Fibroblast of skin of right biceps (primary cell): Measurements from ENCODE around the gene TREH.
A peak's percentile ranks its signal among the peaks of the same experiment; 100 is the strongest.
"Not testable (repeated sequence)": the region's sequence is repeated elsewhere in the genome, so short reads cannot be mapped to it uniquely, and the experiment has no call there.

ENCODE experiments used
- DNase-seq: peaks from one replicate; pipeline ENCODE4 v3.0.0-alpha.2; 2013

Gene TREH

GRCh38 chr11:118628031-118628430 lies 51.4 kb downstream of the TREH start:
- DNase-seq = no peak

DNA sequence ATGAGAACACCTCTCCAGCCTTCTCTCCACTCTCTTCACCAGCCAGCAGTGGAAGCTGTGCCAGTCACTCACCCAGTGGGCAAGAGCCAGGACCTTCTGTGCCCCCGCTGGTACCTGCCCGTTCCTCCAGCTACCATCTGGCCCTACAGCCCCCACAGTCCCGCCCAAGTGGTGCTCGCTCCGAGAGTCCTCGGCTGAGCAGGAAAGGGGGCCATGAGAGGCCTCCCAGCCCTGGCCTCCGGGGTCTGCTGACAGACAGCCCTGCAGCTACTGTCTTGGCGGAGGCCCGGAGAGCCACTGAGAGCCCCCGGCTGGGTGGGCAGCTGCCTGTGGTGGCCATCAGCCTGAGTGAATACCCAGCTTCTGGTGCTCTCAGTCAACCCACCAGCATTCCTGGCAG lies 51.9 kb downstream of the TREH start:
- DNase-seq = no peak

DNA sequence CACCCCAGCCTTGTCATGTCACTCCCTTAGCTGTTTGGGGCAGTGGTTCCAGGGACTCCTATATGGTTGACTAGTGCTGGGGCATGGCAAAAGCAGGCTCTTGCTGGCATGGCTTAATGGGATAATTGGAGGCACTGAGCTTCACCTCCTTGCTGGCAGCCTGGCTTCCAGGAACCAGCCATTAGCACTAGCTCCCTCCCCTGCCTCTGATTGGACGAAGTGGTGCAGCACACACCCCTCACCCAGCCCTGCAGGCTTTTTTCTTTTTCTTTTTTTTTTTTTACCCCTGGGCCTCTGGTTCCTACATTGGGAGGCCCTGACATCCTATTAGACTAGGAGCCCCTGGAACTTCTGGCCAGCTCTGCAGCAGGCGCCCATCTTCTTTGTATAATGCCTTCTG lies 53.5 kb downstream of the TREH start:
- DNase-seq = no peak

DNA sequence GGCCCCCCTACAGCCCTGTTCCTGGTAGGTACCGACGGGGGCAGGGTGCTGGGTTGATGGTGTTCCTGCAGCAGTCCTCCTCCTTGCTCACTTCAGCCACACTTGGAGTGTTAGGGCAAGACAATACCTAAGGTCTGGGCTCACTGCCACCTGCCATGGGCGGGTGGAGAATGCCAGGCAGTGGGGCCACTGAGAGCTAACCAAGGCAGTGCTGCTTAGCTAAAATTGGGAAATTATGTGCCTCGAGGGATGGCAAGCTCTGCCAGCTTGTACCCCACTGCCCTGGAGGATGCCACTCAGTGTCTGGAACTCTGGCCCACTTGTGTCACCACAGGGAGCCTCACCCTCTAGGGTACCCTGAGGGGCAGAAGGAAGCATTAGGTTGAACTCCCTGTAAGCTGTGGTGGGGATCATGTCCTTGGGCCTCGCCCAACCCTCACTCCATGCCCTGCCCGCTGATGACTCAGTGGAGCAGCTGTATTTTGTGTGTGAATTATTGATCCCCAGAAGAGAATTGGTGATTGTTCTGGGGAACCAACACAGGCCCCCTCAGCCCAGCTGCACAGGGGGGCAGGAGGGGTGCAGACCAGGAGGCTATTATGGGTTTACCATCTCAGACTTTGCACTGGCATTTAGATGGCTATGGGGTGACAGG lies 54.3 kb downstream of the TREH start:
- no peak for DNase-seq

DNA sequence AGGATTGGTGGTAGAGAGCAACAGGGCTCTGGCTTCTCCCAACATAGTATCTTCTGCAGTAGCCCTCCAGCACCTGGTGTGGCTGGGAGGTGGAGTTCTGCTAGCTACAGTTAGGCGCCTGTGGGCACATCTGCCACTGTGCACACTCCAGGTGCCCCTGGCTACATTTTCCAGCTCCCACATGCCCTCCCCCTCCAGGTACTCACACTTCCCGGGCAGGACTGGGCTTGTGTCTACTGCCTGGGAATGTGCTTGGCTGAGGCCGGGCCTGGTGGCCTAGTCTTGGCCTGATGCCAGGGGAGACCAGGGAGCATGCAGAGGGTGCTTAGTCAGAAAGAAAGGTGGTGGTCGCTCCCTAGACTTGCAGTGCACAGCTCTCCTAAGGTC lies 56.2 kb downstream of the TREH start:
- DNase-seq = peak; percentile 43

GRCh38 chr11:118622376-118623268 lies 56.8 kb downstream of the TREH start:
- peak; percentile 56 for DNase-seq

GRCh38 chr11:118621784-118622375 lies 57.6 kb downstream of the TREH start:
- no peak for DNase-seq

- DNase-seq = peak; percentile 92
These were observed 58.2 kb downstream of the TREH start for GRCh38 chr11:118621071-118621783.

DNA sequence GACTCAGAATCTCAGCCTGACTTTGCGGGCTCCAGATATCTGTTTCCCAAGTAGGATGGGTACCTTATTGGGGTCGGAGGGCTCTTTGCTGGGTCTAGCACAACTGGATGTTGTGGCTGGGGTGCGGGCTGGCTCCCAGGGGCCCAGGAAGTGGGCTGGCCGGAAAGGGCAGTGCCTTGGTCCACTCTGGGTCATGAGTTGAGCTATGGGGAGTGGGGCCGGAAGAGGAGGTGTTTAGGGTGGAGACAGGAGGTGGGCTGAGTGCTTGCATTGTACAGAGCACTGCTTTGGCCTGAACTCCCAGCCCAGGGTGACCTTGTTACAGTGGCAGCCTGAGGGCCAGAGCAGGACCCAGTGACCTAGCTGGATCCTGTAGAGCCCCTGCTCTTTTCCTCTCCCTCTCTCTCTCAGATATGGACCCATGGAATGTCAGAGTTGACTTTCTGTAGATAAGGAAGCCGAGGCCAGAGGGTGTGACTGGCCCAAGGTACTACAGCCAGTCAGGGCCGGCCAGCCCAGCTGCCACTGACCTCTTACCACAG lies 58.9 kb downstream of the TREH start:
- no peak for DNase-seq

DNA sequence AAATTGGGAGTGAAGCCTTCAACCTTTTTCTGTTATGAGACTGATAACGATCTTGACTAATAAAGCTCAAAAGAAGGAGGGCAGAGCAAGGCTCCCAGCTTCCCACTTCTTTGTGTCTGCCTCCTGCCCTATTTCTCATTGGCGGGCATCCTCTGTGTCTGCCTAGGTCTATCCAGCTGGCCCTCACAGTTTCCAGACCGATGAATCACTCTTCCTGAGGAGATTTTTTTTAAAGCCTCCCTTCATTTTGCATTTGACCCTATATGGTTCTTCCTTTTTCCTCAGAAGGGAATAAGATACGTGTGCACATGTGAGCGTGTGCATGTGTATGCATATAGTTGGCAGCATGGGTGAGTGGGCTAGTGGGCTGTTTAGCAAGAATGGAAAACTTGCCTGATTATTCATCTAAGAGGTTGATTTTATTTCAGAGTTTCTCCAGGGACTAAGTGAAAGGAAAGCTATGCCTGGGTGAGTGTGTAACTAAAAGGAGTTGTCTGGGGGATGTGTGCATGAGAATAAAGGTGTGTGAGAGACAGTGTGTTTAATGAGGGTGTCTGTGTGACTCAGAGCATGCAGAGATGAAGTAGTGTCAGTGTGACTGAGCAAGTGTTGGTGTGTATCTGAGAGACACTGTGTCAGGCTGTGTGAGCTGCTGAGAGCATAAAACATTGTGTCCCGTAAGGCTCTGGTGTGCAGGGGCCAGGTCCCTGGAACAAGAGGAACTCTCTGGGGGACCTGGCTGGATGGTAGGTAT lies 59.8 kb downstream of the TREH start:
- peak; percentile 98 for DNase-seq

DNA sequence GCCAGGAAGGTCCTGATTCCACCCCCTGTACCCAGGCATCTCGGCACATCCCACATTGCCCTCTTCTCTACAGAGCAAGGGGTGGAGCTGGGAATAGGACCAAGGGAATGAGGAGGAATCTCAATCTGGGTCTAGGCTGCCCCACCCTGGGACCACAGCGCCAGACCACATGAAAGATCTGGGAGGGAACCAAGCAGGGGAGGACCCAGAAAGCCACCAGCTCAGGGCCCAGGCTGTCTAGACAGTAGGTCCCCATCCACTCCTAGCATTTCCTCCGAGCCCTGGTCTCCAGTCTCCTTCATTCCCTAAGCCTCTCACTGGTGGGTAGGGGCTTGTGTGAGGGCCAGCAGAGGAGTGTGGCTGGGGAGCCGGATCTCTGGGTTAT lies 60.5 kb downstream of the TREH start:
- DNase-seq = peak; percentile 84

DNA sequence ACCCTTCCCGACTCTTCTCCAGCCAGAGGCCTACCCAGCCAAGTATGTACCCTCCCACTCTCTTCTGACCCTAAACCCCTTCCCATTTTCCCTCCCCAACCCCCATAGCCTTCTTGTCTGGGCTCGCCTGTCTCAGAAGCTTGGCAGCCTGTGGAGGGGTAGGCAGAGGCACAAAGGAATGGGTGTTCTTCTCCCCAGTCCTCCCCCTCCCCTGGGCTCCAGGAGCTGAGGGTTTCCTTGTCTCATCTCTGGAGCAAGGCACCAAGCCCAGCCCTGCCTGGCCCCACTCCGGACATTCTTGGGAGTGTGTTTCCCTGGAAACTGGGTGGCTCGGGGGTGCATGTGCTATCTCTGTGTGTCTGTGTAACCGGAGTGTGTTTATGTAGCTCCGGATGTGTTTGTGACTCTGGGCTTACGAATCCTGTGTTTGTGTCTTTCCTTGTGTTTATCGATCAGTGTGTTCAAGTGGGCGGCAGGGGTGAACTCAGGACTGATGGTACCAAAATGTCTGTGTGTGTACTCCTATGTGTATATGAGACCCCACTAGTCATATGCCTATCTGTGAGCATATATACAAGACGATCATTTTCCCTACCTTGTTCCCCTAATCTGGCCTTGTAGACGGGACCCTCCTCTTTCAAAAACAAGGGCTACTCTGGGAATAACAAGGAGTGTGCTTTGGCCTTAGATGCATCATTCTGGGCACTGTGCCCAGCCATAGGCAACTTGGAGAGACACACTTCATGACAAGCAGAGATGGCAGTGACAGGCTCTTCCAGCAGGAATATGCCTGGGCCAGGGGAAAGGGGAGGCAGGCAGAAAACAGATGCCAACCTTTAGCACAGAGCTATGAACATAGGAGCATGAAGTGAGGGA lies 61.1 kb downstream of the TREH start:
- DNase-seq = peak; percentile 71

DNA sequence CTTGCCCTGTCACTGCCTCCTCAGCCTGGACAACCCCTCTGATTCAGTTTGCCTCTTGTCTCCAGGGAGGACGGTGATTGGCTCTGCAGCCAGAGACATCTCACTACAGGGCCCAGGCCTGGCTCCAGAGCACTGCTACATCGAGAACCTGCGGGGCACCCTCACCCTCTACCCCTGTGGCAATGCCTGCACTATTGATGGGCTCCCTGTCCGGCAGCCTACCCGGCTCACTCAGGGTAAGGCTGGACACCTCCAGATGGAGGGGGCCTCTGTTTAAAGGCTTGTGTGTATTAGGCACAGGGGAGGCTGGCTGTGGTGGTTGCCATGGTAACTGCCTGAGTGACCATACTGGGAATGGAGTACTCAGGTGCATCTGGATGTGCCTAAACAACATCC lies 63.5 kb downstream of the TREH start:
- DNase-seq = no peak

DNA sequence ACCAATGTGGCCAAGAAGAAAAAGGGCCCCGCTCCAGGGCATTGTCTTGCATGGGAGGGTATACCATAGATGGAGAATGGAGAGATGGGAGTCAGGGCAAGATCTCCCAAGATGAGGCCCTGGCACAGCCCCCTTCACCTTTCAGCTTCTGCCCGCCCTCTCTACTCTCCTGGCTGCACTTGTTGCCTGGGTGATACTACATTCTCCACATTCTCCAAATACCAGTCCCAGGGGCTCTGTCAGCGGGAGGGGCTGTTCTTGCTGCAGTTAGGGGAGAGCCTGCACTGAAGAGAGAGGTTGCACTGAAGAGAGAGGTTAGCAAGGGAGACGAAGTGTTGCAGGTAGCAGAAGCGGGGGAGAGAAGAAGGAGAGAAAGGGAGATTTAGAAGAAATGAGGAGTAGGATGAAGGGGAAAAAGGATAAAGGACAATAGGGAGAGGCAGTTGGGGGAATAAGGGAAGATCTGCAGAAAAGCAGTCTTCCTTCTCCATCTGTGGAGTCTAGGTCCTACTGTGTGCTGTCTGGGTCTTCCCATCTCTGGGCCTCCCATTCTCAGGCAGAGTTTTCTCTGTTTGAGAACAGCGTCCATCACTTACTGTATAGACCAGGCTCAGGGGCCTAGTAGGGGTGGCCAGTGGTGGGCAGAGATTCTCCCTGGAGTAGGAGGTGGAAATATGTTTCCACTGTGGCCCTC lies 64.0 kb downstream of the TREH start:
- peak; percentile 53 for DNase-seq

GRCh38 chr11:118614511-118614910 lies 64.9 kb downstream of the TREH start:
- no peak for DNase-seq

DNA sequence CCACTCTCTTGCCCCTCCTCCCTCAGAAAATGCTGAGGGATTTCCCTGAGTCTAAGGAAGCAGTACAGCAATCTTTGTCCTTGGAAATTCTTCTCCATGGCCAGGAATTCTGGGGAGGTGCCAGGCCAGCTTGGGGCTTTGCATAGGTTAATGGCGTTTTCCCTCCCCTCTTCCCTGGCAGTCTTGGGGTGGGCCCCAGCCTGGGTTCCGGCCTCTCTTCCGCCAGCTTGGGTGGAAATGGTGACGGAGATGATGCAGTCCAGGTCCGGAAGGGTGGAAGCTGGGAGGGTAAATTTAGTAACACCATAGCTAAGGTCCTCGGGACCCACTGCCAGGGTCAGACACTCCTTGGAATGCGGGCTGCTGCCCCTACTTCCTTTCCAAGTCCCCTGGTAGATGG lies 67.1 kb downstream of the TREH start:
- DNase-seq = peak; percentile 28

GRCh38 chr11:118611433-118611795 lies 68.0 kb downstream of the TREH start:
- DNase-seq = not testable (repeated sequence)

DNA sequence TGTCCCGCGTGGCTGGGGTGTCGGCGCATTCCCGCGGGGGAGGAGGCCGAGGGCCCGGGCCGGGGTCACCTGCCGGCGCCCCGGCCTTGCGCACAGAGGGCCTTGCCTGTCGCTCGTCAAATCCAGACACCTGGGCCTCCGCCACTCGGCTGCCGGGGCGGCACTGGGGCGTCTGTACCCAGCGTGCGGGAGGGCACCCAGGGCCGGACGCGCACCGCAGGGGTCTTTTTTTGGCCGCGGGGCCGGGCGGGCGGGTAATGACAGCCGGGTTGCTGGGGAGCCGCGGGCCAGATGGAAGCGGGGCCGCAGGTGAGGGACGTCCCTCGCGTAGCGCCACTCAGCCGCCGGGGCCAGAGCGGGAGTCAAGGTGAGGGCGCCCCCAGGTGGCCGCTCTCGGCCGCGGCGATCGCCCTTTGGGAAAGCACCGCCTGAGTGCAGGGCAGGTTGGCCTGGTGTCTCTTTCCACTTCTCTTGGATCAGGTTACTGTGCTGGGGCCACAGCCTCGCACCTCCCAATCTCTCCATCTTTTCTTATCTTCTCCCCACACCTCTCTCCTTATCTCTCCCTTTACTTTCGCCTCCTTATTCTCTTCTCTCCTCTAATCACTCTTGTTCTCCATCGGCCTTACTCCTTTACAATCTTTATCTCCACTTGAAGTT lies 68.5 kb downstream of the TREH start:
- peak; percentile 70 for DNase-seq

GRCh38 chr11:118610225-118610772 lies 69.2 kb downstream of the TREH start:
- DNase-seq = no peak
